SU-DHL-6 (cell line): Measurements from ENCODE around the gene COPG1.

Experiments
- H2AFZ ChIP-seq: fragments of 200-600 bp; sonication (generic); 2 replicates; pipeline ENCODE4 v1.6.1; 2014; ENCODE audit warnings: low read depth, mild to moderate bottlenecking, moderate library complexity, mixed read lengths, antibody characterized with exemption, low read length; ENCODE audit not compliant: severe bottlenecking
- H3F3A ChIP-seq: fragments of 200-600 bp; shearing (Covaris generic); 2 replicates; pipeline ENCODE4 v1.6.0; 2016; ENCODE audit warnings: antibody characterized with exemption, mild to moderate bottlenecking; ENCODE audit not compliant: insufficient read depth
- H3K27ac ChIP-seq: fragments of 200-600 bp; sonication (generic); 2 replicates; pipeline ENCODE4 v1.5.1; 2016; ENCODE audit warnings: low read depth, mild to moderate bottlenecking, low read length, moderate library complexity, mixed read lengths
- H3K27me3 ChIP-seq: fragments of 200-600 bp; sonication (generic), shearing (Covaris generic); 2 replicates; pipeline ENCODE4 v1.6.0; 2014; ENCODE audit warnings: mild to moderate bottlenecking, low read length
- H3K36me3 ChIP-seq: fragments of 200-600 bp; sonication (generic); 2 replicates; pipeline ENCODE4 v1.6.1; 2014; ENCODE audit warnings: mild to moderate bottlenecking, low read length, mixed read lengths
- H3K4me2 ChIP-seq: fragments of 300-600, 200-600 bp; shearing (Covaris generic), sonication (generic); 2 replicates; pipeline ENCODE4 v1.6.0; 2014; ENCODE audit warnings: low read length, low read depth, mild to moderate bottlenecking; ENCODE audit not compliant: poor library complexity, severe bottlenecking
- H3K4me3 ChIP-seq: fragments of 200-600 bp; sonication (generic); 2 replicates; pipeline ENCODE4 v1.5.1; 2014; ENCODE audit warnings: antibody characterized with exemption, low read length, mild to moderate bottlenecking, mixed read lengths; ENCODE audit not compliant: insufficient read depth, poor library complexity, severe bottlenecking
- H3K79me2 ChIP-seq: fragments of 200-600 bp; sonication (generic); 2 replicates; pipeline ENCODE4 v1.6.1; 2014; ENCODE audit warnings: mild to moderate bottlenecking, low read length, moderate library complexity; ENCODE audit not compliant: insufficient read depth
- H3K9ac ChIP-seq: fragments of 200-600 bp; sonication (generic); 2 replicates; pipeline ENCODE4 v1.7.0; 2014; ENCODE audit warnings: mild to moderate bottlenecking, low read length
- H3K9me2 ChIP-seq: fragments of 200-600 bp; sonication (generic); replicated peaks from 2 replicates; pipeline ENCODE4 v1.6.1; 2014; ENCODE audit warnings: low read length; ENCODE audit not compliant: insufficient read depth
- H3K9me3 ChIP-seq: fragments of 200-600 bp; sonication (generic); 2 replicates; pipeline ENCODE4 v1.6.1; 2014; ENCODE audit warnings: low read length, mixed read lengths; ENCODE audit not compliant: insufficient read depth
- H4K20me1 ChIP-seq: fragments of 200-600 bp; sonication (generic); 2 replicates; pipeline ENCODE4 v1.6.1; 2014; ENCODE audit warnings: low read depth, mild to moderate bottlenecking, antibody characterized with exemption, low read length, moderate library complexity, mixed read lengths
- EZH2phosphoT487 ChIP-seq: fragments of 200-600 bp; sonication (generic), shearing (Covaris generic); conservative IDR thresholded peaks from 2 replicates; pipeline ENCODE4 v1.6.1; 2018; ENCODE audit warnings: mild to moderate bottlenecking, antibody characterized with exemption, low read length, moderate library complexity, mixed read lengths
- TF ChIP-seq, protein P1 (sequence below): fragments of 200-600 bp; sonication (generic); IDR thresholded peaks from one replicate; pipeline ENCODE4 v1.5.1; 2017; ENCODE audit warnings: antibody characterized with exemption, mild to moderate bottlenecking, low read length, moderate library complexity; ENCODE audit not compliant: insufficient read depth, poor library complexity, severe bottlenecking

The COPG1 gene

DNA sequence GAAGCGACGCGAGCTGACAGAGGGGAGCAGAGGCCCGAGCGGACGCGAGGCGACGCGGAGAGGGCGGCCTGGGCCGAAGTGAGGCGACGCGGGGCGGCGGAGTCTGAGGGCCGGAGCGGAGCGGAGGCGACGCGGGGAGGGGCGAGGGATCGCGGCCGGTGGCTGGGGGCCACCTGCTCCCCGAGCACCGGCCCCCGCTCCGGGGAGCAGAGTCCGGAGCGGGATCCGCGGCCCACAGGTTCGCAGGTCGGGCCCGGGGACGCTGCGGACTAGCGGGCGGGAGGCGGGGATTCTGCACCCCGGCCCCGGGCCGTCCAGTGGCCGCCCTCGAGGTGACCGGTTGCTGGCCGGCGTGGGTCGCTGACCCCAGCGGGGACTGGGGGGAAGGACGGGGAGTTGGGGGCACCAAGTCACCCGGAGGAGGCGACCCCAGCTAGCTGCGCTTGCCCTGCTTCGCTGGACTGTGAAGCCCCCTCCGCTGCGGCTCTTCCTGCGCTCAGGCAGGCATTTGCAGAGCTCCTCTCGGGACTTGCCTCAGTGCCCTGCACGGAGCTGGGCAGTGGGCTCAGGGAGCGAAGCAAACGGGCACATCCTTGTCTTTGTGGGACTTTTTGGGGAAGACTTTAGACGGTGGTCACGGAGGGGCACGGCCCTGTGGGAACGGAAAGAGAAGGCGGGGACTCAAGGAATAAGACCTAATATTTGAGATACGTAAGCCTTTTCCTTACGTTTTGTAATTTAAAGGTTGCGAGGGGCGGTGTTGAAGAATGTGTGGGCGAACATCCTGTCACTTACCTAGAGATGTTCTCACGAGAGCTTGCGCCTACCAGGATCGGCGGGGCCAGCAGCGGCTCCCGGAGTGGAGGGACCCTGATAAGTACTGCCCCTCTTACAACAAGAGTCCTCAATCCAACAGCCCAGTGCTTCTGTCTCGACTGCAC is 29.8 kb downstream of the COPG1 start:
- peak overlapping the region; percentile 2 for H2AFZ ChIP-seq
- H4K20me1 ChIP-seq, result no peaks in the 10 kb centered on the region
- TF ChIP-seq, protein P1, sequence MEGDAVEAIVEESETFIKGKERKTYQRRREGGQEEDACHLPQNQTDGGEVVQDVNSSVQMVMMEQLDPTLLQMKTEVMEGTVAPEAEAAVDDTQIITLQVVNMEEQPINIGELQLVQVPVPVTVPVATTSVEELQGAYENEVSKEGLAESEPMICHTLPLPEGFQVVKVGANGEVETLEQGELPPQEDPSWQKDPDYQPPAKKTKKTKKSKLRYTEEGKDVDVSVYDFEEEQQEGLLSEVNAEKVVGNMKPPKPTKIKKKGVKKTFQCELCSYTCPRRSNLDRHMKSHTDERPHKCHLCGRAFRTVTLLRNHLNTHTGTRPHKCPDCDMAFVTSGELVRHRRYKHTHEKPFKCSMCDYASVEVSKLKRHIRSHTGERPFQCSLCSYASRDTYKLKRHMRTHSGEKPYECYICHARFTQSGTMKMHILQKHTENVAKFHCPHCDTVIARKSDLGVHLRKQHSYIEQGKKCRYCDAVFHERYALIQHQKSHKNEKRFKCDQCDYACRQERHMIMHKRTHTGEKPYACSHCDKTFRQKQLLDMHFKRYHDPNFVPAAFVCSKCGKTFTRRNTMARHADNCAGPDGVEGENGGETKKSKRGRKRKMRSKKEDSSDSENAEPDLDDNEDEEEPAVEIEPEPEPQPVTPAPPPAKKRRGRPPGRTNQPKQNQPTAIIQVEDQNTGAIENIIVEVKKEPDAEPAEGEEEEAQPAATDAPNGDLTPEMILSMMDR, result no peak
- no peak for TF ChIP-seq EZH2phosphoT487
- no peaks in the 10 kb centered on the region for H3K9me3 ChIP-seq
- no peaks in the 10 kb centered on the region for H3K27me3 ChIP-seq
- H3K36me3 ChIP-seq, result peaks cover 19% of the 10 kb centered on the region
- peaks cover 19% of the 10 kb centered on the region; the same call in 1 of the 2 replicates for H3K79me2 ChIP-seq
- H3K9ac ChIP-seq, result peak overlapping the region; percentile 84
- H3K4me2 ChIP-seq, result peak overlapping the region; percentile 88
- peak overlapping the region; percentile 94 for H3K4me3 ChIP-seq
- H3F3A ChIP-seq, result peaks cover 50% of the 10 kb centered on the region
- H3K9me2 ChIP-seq, result no peaks in the 10 kb centered on the region
- peak overlapping the region; percentile 84 for H3K27ac ChIP-seq

DNA sequence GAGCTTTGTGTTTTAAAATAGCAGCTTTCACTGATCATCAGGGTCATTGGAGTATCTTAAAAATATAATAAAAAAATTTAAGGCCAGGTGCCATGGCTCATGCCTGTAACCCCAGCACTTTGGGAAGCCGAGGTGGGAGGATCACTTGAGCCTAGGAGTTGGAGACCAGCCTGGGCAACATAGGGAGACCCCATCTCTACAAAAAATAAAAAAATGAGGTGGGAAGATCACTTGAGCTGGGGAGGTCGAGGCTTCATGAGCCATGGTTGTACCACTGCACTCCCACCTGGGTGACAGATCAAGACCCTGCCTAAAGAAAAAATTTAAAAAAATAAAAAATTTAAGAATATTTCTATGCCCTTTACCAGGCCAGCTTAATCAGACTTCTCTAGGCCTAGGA is 30.8 kb downstream of the COPG1 start:
- peaks cover 27% of the 10 kb centered on the region; the same call in 1 of the 2 replicates for H3K79me2 ChIP-seq
- H3K36me3 ChIP-seq, result peaks cover 14% of the 10 kb centered on the region
- H3K4me2 ChIP-seq, result peak overlapping the region; percentile 88
- H3K27me3 ChIP-seq, result no peaks in the 10 kb centered on the region
- no peaks in the 10 kb centered on the region for H3K9me2 ChIP-seq
- no peak overlapping the region for H2AFZ ChIP-seq
- H4K20me1 ChIP-seq, result no peaks in the 10 kb centered on the region
- TF ChIP-seq EZH2phosphoT487, result no peak
- TF ChIP-seq, protein P1, result no peak
- H3F3A ChIP-seq, result peaks cover 48% of the 10 kb centered on the region
- peak overlapping the region; percentile 94 for H3K4me3 ChIP-seq
- peak overlapping the region; percentile 84 for H3K27ac ChIP-seq
- H3K9me3 ChIP-seq, result no peaks in the 10 kb centered on the region
- peak overlapping the region; percentile 84 for H3K9ac ChIP-seq

DNA sequence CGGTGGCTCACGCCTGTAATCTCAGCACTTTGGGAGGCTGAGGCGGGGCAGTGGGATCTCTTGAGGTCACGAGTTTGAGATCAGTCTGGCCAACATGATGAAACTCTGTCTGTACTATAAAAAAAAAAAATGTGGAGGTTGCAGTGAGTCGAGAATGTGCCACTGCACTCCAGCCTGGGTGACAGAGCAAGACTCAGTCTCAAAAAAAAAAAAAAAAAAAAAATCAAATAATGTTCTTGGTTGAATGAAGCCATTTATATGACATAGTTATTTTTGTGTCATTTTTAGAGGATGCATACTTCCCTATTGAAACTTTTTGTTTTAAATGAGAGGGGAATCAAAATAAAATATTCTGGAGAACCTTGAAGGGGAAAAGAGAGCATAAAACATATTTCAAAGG is 32.3 kb downstream of the COPG1 start:
- H3K4me2 ChIP-seq, result peak overlapping the region; percentile 93

More for the DNA sequence above, 32.3 kb downstream of the COPG1 start:
- Histone ChIP-seq H3K27me3 (no peaks in the 10 kb centered on the region), H3K9me2 (no peaks in the 10 kb centered on the region), H3K36me3 (0 out of 2 replicates have a peak, but pooled peaks cover 7% of the 10 kb centered on the region), H3K4me3 (peak overlapping the region; percentile 50), H3F3A (peaks cover 36% of the 10 kb centered on the region), H3K79me2 (peaks cover 39% of the 10 kb centered on the region), H4K20me1 (no peaks in the 10 kb centered on the region), H3K9ac (peak overlapping the region; percentile 42), H3K27ac (peak overlapping the region; percentile 92), H3K9me3 (no peaks in the 10 kb centered on the region), H2AFZ (no peak overlapping the region)
- TF ChIP-seq, protein P1, result no peak
- TF ChIP-seq EZH2phosphoT487, result no peak
